ENCODE measurements around the gene PARVB. TPM values are rescaled to one million over a fixed set of nuclear protein-coding genes. Genes with fewer than 3 reads are reported as not detected.

Gene PARVB
- total RNA-seq, 6 experiments from 2014 or later: 36.5 to 44.2 (median 38.9) TPM

DNA sequence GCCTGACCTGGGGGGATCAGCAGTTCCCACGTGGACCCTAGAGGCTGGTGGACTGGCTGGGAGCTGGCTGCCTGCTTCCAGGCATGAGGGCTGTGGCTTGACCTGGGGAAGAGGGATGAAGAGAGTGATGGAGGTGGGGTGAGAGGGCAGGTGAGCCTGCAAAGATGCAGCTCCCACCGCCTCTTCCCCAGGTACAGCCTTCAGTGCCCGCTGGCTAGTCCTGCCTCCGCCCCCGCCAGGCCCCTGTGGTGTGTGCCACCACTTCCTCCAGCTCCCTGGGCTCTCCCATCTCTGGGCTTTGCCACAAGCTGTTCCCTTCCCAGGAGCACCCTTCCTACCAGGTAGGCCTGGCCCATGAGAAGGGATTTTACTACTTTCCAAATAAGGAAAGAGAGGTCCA lies 175.8 kb downstream of the PARVB start:
- H3K27me3 Mint-ChIP-seq (ENCODE audit: insufficient read depth): peaks cover 26% of the 10 kb centered on the region
- H3K36me3 Mint-ChIP-seq (ENCODE audit: low read depth): no peaks in the 10 kb centered on the region
- H3K4me3 Mint-ChIP-seq: no peak overlapping the region
- no peak for DNase-seq
- no peak for TF ChIP-seq CTCF (IDR thresholded peaks at IDR 0.05)
- H3K27ac Mint-ChIP-seq: no peak overlapping the region
- peaks cover 15% of the 10 kb centered on the region for H3K4me1 Mint-ChIP-seq (ENCODE audit: low read depth)
- no peaks in the 10 kb centered on the region for H3K9me3 Mint-ChIP-seq

DNA sequence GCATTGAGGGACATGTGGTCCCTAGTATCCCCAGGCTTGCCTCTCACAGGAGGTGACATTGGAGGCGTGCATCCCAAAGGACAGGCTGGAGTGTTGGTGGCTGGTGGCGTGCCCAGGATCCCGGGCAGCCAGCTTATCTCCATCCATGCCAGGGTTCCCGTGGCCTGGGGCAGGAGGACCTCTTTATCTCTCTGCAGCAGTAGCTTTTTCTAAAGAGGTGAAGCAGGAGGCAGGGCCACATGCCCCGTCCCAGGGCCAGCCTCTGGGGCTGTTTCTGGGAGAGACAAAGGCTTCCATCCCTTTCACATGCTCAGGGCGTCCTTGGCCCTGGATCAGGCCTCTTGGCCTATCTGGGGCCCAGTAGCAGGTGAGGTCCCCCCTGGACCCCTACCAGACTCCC lies 176.3 kb downstream of the PARVB start:
- Mint-ChIP-seq H3K36me3 (ENCODE audit: low read depth) (no peaks in the 10 kb centered on the region), H3K27ac (no peak overlapping the region), H3K27me3 (ENCODE audit: insufficient read depth) (peaks cover 23% of the 10 kb centered on the region), H3K9me3 (no peaks in the 10 kb centered on the region), H3K4me3 (no peak overlapping the region), H3K4me1 (ENCODE audit: low read depth) (peaks cover 15% of the 10 kb centered on the region)
- TF ChIP-seq CTCF (IDR thresholded peaks at IDR 0.05): no peak
- no peak for DNase-seq

DNA sequence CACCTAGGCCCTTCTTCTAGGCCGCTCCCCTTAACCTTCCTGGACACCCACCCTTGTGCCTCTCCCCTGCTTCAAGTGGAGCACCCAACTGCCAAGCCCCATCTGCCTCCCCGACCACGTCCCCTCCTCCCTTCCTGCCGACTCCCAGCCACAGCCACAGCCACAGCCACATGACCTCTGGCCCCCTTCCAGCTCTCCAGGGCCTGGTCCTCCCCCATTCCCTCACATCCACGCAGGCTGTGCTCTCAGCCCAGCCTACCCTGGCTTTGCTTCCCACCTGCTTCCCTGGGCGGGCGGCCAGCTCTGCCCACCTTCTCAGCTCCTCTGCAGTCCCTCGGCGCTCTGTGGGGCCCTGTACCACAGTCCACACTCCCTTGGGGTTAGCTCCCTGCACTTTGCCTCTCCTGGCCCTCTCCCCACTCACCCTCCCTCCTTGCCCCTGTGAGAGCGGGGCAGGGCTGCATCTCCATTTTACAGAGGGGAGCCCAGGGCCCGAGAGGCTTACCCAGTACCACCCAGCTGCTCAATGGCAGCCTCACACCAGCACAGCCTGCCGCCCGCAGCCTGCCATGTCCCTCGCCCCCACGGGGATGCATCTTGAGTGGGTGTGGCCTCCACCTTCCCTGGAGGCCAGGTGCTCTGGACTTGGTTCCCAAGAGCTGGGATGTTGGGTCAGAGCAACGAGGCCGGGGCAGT lies 176.9 kb downstream of the PARVB start:
- H3K27me3 Mint-ChIP-seq (ENCODE audit: insufficient read depth): peaks cover 22% of the 10 kb centered on the region
- TF ChIP-seq CTCF (IDR thresholded peaks at IDR 0.05): no peak
- no peaks in the 10 kb centered on the region for H3K36me3 Mint-ChIP-seq (ENCODE audit: low read depth)
- no peak overlapping the region for H3K27ac Mint-ChIP-seq
- no peak for DNase-seq
- H3K4me3 Mint-ChIP-seq: no peak overlapping the region
- no peaks in the 10 kb centered on the region for H3K9me3 Mint-ChIP-seq
- peaks cover 15% of the 10 kb centered on the region for H3K4me1 Mint-ChIP-seq (ENCODE audit: low read depth)

DNA sequence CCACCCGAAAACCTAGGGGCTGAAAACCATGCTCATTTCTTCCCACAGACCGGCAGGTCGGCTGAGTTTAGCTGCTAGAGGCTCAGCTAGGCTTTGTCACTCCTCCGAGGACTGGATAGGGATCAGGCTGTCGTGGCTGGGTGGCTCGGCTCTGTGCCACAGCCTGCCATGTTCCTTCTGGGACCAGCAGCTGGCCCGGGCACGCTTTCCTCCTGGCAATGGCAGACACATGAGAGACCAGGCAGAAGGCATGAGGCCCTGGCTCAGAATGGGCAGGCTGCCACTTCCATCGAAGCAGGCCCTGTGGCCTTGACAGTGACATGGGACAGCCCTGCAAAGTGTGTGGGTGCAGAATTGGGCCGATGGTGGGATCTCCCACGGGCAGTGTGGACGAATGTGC lies 177.6 kb downstream of the PARVB start:
- peaks cover 23% of the 10 kb centered on the region for H3K27me3 Mint-ChIP-seq (ENCODE audit: insufficient read depth)
- no peak overlapping the region for H3K27ac Mint-ChIP-seq
- TF ChIP-seq CTCF (IDR thresholded peaks at IDR 0.05): no peak
- no peaks in the 10 kb centered on the region for H3K36me3 Mint-ChIP-seq (ENCODE audit: low read depth)
- H3K4me1 Mint-ChIP-seq (ENCODE audit: low read depth): peaks cover 15% of the 10 kb centered on the region
- no peak overlapping the region for H3K4me3 Mint-ChIP-seq
- DNase-seq: no peak
- no peaks in the 10 kb centered on the region for H3K9me3 Mint-ChIP-seq

DNA sequence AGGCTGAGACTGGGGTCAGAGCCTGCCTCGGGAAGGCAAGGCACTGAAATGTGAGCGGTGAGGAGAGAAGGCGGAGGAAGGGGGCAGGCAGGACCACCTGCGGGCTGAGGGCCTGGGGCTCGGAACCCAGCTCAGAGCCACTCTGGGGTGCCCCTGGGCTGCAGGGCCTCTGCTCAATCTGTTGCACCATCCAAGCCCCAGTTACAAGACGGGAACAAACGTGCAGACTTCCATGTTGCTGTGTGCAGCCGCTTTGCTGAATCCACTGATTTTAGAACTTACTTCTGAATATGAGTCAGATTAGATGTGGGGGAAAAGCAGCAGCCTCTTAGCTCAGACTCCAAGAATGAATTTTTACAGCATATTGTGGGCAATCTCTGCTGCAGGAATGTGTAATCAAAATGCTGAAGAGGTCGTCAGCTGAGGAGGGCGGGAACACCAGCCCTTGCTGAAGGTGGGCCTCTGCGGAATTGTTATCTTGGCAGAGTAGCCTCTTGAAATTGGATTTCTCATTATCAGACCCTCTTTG lies 178.2 kb downstream of the PARVB start:
- no peak for TF ChIP-seq CTCF (IDR thresholded peaks at IDR 0.05)
- H3K4me1 Mint-ChIP-seq (ENCODE audit: low read depth): peaks cover 15% of the 10 kb centered on the region

More for the DNA sequence above, 178.2 kb downstream of the PARVB start:
- H3K9me3 Mint-ChIP-seq: no peaks in the 10 kb centered on the region
- no peak overlapping the region for H3K4me3 Mint-ChIP-seq
- peak; percentile 59 for DNase-seq
- H3K27me3 Mint-ChIP-seq (ENCODE audit: insufficient read depth): peaks cover 26% of the 10 kb centered on the region
- no peaks in the 10 kb centered on the region for H3K36me3 Mint-ChIP-seq (ENCODE audit: low read depth)
- no peak overlapping the region for H3K27ac Mint-ChIP-seq

All from HFFc6 (cell line).